ENCODE results near the gene PPP6R2. TPM values are rescaled to one million over a fixed set of nuclear protein-coding genes. Genes with fewer than 3 reads are reported as not detected.

PPP6R2 gene
- total RNA-seq, 6 experiments from 2014 or later: 41.9 to 47.0 (median 43.6) TPM

DNA sequence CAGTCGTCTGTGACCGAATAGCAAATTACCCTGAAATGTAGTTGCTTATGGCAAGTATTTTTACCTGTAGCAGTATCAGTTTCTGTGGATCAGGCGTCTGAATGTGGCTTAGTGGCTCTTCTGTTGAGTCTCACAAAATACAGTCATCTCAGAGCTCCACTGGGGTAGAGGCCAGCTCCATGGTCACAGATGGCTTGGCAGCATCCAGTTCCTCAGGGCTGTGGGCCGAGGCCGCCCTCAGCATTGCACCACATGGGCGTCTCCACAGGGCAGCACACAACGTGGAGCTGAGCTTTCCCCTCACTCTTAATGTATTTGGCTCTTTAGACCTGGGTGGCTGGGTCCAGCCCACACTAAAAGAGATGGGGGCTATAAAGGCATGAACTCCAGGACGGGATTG, 73.9 kb downstream of the PPP6R2 start:
- Mint-ChIP-seq H3K27ac (no peak overlapping the region), H3K9me3 (no peaks in the 10 kb centered on the region), H3K27me3 (ENCODE audit: insufficient read depth) (peaks cover 5% of the 10 kb centered on the region), H3K4me1 (ENCODE audit: low read depth) (no peaks in the 10 kb centered on the region), H3K4me3 (no peak overlapping the region), H3K36me3 (ENCODE audit: low read depth) (peaks cover 19% of the 10 kb centered on the region; the same call in 1 of the 2 replicates)
- TF ChIP-seq, protein P1, sequence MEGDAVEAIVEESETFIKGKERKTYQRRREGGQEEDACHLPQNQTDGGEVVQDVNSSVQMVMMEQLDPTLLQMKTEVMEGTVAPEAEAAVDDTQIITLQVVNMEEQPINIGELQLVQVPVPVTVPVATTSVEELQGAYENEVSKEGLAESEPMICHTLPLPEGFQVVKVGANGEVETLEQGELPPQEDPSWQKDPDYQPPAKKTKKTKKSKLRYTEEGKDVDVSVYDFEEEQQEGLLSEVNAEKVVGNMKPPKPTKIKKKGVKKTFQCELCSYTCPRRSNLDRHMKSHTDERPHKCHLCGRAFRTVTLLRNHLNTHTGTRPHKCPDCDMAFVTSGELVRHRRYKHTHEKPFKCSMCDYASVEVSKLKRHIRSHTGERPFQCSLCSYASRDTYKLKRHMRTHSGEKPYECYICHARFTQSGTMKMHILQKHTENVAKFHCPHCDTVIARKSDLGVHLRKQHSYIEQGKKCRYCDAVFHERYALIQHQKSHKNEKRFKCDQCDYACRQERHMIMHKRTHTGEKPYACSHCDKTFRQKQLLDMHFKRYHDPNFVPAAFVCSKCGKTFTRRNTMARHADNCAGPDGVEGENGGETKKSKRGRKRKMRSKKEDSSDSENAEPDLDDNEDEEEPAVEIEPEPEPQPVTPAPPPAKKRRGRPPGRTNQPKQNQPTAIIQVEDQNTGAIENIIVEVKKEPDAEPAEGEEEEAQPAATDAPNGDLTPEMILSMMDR (IDR thresholded peaks at IDR 0.05): no peak
- DNase-seq: no peak

DNA sequence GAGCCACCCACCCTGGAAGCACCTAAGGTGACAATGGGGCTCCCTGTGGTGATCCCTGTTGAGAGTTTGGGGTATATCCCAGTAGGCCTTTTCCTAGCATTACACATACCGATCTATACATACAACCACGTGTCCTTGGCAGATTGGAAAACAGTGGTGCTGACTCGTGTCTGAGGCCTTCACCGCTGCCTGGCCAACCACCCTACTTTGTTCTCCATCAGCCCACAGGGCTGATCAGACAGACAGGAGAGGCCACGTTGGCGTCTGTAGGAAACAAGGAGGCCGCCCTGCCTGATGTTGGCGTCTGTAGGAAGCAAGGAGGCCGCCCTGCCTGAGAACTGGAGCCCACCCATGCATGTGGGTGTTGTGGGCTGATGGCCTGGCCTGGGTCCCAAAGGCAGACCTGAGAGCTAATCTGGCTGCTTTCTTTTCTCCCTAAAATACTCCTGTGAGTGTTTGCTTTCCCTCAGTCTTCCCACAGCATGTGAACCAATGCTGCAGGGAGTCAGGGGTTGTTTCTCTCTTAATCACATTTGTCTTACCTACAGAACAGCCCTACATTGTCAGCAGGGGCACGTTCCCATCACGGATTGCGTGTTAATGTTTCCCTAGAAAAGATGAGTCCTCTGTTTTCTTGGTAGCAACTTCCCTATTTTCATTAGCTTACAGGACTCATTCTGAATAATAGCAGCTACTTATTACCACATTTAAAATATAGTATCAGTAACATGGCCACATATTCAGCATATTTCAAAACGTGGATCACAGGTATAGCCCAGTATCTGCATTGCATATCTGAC, 74.5 kb downstream of the PPP6R2 start:
- no peak overlapping the region for H3K4me3 Mint-ChIP-seq
- DNase-seq: no peak
- TF ChIP-seq, protein P1 (IDR thresholded peaks at IDR 0.05): no peak
- peaks cover 19% of the 10 kb centered on the region; the same call in 1 of the 2 replicates for H3K36me3 Mint-ChIP-seq (ENCODE audit: low read depth)
- H3K9me3 Mint-ChIP-seq: no peaks in the 10 kb centered on the region
- no peaks in the 10 kb centered on the region for H3K4me1 Mint-ChIP-seq (ENCODE audit: low read depth)
- no peak overlapping the region for H3K27ac Mint-ChIP-seq
- H3K27me3 Mint-ChIP-seq (ENCODE audit: insufficient read depth): peaks cover 5% of the 10 kb centered on the region

DNA sequence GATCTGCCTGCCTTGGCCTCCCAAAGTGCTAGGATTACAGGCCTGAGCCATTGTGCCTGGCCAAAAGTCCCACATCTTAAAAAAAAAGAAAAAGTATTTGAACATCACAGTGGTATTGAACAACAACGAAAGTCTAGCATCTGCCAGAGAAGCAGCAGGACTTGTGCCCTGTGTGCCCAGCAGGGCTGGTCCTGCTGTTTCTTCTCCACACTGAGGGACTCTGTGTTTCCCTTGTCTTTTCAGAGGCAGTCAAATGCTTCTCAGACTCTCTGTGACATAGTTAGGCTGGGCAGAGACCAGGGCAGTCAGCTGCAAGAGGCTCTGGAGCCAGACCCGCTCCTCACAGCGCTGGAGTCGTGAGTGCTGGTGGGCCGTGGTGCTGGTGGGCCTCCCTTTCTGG, 75.5 kb downstream of the PPP6R2 start:
- Mint-ChIP-seq H3K27ac (no peak overlapping the region), H3K27me3 (ENCODE audit: insufficient read depth) (peaks cover 5% of the 10 kb centered on the region), H3K36me3 (ENCODE audit: low read depth) (peaks cover 19% of the 10 kb centered on the region; the same call in 1 of the 2 replicates), H3K4me3 (no peak overlapping the region), H3K9me3 (no peaks in the 10 kb centered on the region), H3K4me1 (ENCODE audit: low read depth) (no peaks in the 10 kb centered on the region)
- TF ChIP-seq, protein P1 (IDR thresholded peaks at IDR 0.05): no peak
- no peak for DNase-seq

DNA sequence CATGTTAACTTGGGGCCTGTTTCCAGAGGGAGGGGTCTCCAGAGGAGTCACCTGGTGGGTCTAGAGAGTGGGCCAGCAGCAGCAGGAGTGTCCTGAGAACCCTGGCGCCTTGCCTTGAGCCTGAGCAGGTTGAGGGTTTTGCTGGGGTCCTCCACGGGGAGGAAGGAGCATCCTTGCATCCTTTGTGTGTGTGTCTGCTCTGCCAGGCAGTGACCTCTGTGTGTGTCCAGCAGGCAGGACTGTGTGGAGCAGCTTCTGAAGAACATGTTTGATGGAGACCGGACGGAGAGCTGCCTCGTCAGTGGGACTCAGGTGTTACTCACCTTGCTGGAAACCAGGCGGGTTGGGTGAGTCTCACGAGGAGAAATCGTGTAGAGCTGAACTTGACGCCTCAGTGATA, 76.0 kb downstream of the PPP6R2 start:
- H3K4me1 Mint-ChIP-seq (ENCODE audit: low read depth): no peaks in the 10 kb centered on the region
- peaks cover 21% of the 10 kb centered on the region; the same call in 1 of the 2 replicates for H3K36me3 Mint-ChIP-seq (ENCODE audit: low read depth)
- TF ChIP-seq, protein P1 (IDR thresholded peaks at IDR 0.05): no peak
- H3K27me3 Mint-ChIP-seq (ENCODE audit: insufficient read depth): peaks cover 5% of the 10 kb centered on the region
- no peak overlapping the region for H3K27ac Mint-ChIP-seq
- H3K4me3 Mint-ChIP-seq: no peak overlapping the region
- no peaks in the 10 kb centered on the region for H3K9me3 Mint-ChIP-seq
- DNase-seq: no peak

DNA sequence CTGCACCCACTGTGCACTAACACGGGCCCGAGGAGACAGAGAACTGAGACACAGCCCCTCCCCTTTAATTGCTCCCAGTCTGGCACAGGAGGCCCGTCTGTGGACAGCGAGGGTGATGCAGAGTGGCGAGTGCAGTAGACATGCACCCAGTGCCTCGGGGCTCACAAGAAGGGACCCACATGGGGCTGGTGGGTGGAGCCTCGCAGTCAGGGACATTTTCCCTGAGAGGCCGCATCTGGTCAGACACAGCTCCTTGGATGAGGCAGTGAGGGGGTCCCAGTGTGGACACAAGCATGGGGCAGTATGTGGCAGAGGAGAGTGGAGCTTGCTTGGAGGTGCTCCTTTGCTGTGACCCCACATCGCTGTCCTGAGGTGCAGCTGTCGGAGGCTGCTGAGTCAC, 76.9 kb downstream of the PPP6R2 start:
- Mint-ChIP-seq H3K27ac (no peak overlapping the region), H3K4me3 (no peak overlapping the region), H3K9me3 (no peaks in the 10 kb centered on the region), H3K36me3 (ENCODE audit: low read depth) (peaks cover 28% of the 10 kb centered on the region), H3K27me3 (ENCODE audit: insufficient read depth) (peaks cover 5% of the 10 kb centered on the region), H3K4me1 (ENCODE audit: low read depth) (no peaks in the 10 kb centered on the region)
- DNase-seq: no peak
- TF ChIP-seq, protein P1 (IDR thresholded peaks at IDR 0.05): no peak
